Activated CD4-positive, alpha-beta T cell treated with anti-CD3 and anti-CD28 coated beads for 24 hours (primary cell): ENCODE results near the gene GALNS.

ENCODE experiments used
- DNase-seq, 2 donors: peaks; one replicate each; pipeline ENCODE4 v3.0.0-alpha.2; 2020; ENCODE audit warnings: low read depth in 2 of 2

GALNS gene

DNA sequence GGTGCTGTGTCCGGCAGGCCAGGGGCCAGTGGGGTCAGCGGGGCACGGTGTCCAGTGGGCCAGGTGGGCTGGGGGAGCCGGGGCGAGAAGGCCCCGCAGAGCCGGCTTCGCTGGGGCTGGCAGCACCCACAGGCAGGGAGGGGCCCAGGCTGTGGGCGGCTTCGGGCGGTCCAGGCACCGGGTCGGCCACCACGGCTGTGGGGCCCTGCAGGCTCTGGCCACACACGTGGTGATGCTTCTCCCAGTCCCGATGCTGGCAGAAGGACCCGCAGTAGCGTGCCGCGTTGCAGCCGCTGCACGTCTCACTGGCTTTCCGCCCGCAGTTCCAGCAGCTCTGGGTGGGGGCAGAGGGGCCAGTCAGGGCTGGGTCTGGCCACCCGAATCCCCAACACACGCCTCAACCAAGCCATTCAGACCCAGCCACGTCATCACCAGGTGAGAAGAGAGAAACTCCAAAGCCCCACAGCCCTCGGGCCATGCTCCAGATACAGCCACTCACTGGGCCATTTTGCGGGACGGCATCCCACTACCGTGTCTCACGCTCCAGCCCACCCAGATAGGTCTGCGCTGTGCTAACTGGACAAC lies 20.3 kb upstream of the GALNS start:
- DNase-seq: no peak

DNA sequence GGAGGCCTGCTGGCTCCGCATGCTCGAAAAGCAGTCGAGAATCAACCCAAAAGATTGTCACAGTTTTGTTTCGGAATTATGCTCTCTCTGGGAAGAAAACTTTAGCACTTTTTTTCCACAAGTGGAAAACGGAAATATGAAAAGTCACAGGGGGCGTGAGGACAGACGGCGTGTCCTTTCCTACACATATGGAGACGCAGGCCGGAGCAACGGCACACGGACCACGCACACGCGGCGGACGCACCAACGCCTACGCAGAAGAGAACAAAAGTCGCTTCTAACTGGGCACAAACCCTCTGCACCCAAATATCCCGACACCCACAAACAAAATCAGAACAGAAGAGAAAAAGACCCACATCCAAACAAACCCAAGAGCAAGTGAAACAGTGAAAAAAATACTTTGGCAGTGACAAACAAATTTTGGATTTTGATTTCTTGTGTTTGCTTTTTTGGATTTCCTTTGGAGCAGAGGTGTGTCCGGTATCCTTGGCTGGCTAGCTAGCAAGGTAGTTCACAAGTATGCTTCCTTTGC lies 19.0 kb upstream of the GALNS start:
- no peak for DNase-seq

DNA sequence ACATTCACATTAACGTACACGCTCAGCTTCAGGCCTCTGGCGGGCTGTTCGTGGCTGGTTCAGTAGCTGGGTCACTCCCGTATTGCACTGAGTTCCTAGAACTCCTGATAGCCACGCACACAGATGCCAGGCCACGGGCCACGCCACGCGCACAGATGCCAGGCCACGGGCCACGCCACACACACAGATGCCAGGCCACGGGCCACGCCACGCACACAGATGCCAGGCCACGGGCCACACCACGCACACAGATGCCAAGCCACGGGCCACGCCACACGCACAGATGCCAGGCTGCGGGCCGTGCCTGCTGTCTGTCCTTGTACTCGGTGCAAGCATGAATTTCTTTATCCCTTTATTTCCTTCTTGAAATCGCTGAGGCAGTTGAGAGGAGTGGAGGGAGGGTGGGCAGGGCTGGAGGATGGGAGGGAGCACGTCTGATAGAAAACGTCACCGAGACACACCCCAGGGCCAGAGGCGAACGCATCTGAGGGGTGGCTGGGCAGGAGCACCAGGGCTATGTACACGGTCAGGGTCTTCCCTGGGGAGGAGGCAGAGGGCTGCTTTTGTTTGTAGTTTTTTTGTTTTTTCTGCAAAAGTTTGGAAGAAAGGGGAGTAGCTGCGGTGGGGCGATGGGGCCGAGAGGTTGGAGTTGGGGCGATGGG lies 18.3 kb upstream of the GALNS start:
- DNase-seq: no peak

DNA sequence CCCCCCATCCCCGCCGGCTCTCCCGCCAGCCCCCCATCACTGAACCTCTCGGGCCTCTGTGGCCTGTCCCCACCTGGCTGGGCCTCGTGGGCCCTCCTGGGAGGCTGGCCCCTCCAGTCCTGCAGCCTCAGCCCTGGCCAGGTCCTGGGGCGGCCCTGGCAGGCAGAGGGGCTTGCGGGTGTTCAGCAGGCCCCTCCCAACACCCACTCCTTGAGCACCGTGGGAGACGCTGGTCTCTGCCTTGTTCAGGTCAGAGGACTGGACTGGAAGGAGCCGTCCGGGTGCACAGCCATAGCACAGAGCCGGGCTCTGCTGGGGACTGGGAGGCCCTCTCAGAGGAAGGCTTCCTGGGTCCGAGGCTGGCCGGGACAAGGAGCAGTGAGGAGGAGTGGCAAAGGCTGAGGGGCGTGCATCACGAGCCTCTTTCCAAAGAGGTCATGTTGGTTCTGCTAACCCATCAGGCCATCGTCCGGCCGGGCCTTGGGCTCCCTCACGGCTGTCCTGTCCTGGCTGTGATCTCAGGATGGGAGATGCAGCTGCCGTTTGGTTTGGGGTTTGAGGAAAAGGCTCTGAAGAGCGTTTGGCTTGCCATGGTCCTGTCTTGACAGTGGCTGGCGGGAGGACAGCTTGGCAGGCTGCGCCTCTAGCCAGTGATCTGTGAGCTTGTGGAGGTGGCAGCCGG lies 16.0 kb upstream of the GALNS start:
- no peak for DNase-seq

DNA sequence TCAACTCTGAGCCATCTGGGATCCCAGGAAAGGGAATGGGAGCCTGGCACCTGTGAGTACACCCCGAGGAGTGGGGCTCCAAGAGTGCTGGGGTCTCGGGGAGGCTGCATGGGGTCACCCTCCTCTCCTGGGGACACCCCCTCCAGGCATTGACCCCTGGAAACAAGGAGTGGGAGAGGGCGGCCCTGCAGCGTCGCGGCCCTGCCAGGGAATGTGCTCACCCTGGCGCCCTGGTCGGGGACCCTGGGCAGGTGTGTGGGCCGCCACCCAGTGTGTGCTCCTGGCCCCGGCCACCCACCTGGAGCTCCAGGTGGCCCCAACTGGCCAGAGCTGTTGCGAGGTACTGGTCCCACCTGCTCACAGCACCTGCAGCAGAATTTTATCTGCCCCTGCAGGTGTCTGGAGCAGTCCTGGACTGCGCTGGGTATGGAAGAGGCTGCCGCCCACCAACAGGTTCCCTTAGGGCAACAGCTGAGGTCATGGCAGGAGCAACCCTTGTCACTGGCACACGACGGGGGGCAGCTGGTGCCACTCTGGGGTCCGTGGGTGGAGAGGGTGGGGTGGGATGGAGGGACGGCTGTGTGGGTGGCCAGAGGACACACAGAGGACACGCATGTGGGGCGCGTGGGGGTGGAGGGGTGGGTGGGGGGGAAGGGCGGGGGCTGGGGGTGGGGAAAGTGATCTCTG lies 15.1 kb upstream of the GALNS start:
- no peak for DNase-seq

DNA sequence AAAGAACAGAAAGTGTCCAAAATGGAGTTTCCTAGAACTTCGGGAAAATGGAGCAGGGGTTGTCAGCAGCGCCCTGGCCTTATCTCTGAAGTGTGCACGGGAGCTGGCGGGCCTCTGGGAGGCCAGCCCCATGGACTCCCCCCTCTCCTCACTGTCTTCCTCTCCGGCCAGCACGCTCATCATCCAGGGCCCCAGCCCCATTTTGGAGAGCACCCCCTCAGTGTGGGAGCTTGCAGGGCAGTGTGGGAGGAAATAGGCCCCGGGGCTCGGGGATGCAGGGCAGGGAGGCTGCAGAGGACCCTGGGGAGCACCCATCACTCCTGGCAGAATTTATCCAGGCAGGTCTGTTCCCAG lies 14.6 kb upstream of the GALNS start:
- no peak for DNase-seq

DNA sequence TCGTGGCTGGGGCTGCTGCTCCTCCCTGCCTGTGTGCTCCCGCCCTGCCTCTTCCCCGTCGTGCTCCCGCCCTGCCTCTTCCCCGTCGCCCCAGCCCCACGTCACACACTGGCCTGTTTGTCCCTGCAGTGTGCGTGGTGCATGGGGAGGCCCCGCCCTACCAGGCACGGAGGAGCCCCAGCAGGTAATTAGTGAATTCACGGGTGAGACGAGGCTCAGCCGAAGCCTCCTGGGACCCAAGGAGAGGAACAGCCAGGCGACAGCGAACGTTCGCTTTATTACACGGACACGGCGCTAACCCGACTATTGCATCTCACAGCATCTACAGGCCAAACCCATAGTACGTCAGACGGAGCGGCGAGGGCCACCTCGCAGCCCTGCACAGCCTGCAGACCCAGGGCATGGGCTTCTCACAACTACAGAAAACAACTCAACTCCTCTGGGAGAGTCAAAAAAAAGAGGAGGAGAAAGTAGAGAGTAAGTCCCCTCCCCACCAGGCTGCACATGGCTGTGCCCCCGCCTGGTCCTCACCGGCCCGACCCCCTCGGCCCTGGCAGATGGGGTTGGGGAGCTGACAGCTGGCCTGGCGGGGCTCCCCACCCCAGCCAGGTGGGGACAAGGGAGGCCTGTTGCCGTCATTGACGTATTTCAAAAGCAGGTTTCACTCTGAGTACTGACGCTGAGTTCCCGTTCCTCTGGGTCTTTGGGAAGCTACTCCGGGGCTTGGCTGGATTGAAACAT lies 14.0 kb upstream of the GALNS start:
- DNase-seq: no peak

DNA sequence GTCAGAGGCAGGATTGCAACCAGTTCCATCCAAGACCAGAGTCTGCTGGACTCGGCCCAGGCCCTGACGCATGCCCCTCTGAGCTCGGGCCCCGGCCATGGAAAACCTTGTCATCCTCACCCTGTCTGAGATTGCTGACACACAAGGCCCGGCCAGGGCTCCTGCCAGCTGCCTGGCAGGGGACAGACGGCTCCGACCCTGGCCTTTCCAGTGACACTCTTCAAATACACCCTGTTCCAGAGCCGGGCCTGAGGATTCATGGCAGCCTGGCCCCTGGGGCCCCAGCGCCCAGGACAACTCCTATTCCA lies 12.9 kb upstream of the GALNS start:
- DNase-seq: no peak

DNA sequence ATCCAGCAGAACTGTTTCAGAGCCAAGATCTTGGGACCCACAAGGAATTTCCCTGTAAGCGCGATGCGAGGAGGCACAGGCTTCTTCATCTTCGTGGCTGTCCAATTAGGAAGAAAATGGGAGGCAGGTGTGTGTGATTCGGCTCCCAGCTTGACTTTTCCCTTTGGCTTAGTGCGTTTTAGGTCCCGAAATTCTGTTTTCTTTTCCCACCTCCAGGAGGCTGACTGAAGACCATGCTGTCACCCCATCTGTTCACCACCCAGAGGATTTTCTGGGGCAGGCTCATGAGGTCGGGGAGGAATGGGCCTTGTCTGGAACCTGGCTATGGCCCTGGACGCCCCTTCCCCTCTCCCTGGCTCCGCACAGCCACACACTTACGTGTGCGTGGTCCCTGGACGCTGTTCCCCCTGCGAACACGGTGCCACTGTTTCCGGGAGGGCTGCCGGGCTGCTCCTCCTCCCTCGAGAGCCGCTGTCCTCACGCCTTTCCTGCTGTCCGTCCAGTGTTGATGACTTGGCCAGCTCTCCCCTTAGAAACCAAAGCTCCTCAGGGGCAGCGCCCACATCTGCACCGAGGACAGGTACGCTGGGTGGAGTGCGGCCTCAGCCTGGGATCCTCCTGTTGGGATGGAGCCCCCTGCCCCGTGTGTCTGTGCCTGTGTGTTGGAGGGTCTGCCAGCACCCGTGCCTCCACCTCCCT lies 12.4 kb upstream of the GALNS start:
- no peak for DNase-seq

DNA sequence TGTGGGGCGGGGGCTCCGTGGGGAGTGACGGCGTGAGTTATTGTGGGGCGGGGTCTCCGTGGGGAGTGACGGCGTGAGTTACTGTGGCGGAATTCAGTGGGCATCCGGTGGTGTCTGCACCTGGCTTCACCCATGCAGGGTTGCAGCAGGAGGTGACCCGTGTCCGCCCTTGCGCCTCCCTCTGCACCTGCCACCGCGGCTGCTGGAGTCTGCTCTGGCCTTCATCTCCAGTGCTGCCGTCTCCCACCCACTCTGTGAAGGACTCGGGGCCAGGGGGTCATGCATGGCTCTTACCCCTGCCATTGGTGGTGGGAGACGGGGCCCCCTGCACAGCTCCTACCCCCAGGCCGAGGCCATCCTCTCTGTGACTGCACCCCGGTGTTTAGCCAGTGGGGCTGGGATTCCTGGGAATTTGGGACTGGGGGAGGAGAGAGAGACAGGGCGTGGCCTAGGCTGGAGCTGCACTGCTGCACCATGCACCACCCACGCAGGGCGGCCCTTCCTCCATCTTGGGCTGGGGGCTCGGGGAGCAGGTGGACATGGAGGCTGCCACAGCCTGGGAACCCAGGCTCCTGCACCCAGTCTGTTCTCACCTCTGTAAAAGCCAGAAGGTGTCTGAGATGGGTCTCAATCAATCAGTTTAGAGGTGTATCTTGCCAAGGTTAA lies 11.0 kb upstream of the GALNS start:
- DNase-seq: no peak

DNA sequence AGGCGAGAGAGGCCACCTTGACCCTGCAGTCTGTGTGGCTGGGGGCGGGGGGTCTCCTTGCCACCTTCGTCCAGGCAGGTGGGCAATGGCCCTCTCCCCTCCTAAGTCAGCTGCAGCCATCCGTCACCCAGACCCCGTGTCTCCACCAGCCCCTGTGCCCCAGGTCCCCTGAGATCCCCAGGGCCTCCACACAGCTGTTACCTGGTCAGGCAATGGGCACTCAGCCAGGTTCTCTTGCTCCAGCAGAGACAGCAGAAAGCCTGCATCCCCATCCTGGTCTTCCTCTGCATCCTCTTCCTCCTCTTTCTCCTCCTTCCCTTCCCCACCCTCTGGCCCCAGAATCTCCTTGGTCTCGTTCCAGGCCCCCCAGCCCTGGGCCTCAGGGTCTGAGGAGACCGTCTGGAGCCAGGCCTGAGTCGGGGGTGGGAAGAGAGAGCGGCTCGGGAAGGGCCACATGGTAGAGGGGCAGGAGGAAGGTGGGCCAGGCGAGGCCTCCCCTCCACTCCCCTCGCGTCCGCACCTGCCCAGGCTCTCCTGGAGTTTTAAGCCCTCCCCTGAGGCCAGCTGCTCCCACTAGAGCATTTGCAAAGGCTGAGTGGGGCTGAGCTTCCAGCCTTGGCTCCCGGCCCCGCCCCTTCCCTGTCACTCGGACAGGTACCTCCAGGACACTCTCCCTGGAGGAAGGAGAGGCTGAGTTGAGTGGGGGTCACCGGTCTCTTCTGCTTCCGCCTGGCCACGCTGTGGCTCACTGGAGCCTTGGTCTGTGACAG lies 9.6 kb upstream of the GALNS start, which contains the start of gene PABPN1L:
TSS of gene PABPN1L (minus strand) at position 510 of the 770 bp plus-strand sequence. CDS start at position 456, 54 bp downstream.
- no peak for DNase-seq

DNA sequence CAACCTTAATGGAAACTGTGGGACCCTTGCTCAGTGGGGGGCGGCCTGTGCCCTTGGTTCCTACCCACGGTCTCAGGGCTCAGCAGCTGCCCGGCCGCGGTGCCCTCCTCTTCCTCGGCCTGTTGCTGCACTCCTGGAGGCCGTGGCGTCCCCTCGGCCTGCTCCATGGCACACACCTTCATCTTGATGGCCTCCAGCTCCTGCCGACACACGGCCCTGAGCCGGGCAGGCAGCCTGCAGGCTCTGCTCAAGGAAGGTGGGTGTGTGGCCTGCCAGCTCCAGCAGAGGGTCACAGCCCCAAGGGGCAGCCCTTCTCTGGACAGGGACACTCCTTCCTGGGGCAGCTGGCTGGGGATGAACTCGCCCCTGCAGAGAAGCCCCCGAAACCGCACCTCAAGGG lies 9.0 kb upstream of the GALNS start:
- no peak for DNase-seq

DNA sequence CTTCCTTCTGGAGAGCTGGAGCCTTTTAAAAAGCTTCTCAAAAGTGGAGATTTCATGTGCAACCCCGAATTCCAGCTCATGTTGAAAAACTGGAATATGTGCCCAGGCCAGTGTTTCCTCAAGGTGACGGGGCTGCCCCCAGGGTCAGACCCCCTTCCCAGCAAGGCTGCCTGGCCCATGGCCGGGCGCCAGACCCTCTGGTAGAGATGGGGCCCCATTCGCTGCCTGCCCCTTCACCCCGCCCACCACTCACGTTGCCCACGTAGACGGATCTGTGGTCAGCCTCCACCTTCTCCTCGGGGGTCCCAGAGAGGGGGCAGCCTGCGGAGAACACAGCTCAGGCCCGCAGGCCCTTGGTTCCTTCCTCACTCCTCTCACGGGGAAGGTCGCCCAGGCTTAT lies 8.6 kb upstream of the GALNS start:
- no peak for DNase-seq

DNA sequence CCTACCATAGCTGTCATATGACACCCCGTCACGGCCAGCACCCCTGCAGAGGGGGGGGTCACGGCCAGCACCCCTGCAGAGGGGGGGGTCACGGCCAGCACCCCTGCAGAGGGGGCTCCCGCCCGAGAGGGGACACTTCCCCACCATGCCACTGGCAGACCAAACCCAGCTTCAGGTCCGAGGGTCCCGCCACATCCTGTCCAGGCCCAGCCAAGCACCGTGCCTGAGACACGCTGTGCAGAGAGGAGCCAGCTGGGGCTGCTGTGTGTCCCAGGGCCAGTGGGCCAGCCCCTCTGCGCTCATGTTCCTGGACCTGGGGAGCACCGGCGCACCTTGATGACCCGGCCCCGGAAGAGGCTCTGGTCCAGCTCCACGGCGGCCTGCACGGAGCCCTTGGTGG lies 7.8 kb upstream of the GALNS start:
- no peak for DNase-seq

DNA sequence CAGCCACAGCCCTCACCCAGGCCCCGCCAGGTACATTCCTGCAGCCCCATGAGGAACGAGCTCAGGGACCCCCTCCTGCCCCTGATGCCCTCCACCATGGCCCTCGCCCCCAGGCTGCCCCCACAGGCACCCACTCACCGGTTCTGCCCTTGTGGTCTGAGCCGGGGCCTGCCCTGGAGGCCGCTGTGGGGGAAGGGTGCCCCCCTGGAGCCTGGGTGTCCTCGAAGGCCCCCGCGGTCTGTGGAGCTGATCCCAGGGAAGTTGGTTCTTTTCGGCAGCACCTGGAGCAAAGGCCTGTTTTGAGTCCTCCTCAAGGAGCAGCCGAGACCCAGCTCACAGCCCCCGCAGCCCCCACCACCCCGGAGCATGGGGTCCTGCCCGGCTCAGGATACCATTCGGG lies 7.4 kb upstream of the GALNS start:
- no peak for DNase-seq

DNA sequence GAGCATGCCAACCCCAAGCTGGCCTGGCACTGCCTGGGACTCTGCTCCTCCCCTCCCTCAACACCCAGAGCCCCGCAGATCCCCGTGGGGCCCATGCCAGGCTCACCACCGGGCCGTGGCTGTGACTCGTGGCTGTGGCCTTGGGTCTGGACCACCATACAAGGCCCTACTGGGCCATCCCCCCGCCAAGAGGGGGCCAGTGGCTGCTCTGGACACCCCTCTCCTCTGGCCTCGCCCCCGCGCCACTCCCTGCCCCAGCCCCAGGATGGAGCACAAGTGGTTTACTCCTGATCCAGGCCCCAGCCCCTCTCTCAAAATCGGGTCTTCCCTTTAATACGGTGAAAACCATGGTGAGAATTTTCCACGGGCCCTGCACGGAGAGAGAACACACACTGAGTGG lies 6.7 kb upstream of the GALNS start:
- no peak for DNase-seq

DNA sequence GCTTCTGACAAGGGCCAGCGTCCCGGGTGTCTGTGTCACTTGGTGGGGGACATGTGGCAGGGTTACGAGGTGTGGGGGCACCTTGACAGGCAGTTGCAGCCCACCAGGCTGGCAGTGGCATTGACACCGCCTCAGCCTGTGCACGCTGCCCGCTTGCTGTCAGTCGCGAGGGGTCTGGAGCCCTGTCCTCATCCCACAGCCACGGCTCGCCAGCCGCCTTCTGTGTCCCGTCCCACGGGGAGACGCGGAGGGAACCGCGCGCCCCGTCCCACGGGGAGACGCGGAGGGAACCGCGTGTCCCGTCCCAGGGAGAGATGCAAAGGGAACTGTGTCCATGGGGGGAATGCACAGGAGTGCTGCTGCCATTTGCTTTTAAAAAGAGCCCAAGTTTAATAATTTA lies 6.2 kb upstream of the GALNS start:
- no peak for DNase-seq

DNA sequence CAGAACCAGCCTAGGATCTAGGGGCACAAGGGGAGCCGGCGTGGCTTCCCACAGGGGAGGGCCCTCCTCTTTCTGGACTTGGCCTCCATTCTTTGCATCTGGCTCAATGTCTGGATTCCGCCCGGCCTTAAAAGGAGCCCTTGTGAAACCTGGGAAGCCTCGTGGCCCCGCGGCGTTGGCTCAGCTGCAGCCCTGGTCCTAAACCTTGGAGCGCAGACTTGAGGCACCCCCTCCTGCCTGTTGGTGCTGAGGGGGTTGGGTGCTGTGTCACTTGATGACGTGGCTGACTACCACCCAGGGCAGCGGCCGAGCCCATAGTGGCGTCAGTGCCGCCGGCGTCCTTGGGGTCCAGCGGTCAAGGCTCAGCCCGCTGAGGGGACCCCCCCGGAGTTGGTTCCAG lies 4.6 kb upstream of the GALNS start:
- DNase-seq: no peak

DNA sequence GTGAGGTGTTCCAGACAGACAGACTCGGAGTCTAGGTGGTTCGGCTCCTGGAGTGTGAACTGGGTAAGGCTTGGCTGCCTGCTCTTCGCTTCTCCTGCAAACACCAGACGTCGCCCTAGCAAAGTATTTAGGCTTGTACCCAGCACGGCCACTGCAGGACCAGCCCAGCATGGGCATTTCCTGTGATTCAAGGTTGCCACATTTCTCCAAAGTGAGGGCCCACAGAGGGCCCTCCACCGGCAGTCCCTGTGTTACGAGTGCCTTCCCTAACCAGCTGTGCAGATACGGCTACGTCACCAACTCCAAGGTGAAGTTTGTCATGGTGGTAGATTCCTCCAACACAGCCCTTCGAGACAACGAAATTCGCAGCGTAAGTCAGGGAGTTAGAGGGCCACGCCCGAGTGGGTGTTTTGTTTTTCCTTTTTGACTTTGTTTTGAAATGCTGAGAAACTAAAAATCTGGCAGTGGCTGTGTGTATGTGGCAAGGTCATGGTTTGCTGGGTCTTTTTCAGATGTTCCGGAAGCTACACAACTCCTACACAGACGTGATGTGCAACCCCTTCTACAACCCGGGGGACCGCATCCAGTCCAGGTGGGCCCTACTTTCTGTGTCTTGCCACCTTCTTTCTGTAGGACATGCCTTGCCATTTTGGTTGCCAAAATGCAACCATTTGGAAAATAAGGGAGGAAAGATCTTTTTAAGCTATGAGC lies 2.8 kb upstream of the GALNS start:
- DNase-seq: no peak
